ENCODE measurements around the gene SLC7A14.
A peak's percentile ranks its signal among the peaks of the same experiment; 100 is the strongest.

Gene SLC7A14

DNA sequence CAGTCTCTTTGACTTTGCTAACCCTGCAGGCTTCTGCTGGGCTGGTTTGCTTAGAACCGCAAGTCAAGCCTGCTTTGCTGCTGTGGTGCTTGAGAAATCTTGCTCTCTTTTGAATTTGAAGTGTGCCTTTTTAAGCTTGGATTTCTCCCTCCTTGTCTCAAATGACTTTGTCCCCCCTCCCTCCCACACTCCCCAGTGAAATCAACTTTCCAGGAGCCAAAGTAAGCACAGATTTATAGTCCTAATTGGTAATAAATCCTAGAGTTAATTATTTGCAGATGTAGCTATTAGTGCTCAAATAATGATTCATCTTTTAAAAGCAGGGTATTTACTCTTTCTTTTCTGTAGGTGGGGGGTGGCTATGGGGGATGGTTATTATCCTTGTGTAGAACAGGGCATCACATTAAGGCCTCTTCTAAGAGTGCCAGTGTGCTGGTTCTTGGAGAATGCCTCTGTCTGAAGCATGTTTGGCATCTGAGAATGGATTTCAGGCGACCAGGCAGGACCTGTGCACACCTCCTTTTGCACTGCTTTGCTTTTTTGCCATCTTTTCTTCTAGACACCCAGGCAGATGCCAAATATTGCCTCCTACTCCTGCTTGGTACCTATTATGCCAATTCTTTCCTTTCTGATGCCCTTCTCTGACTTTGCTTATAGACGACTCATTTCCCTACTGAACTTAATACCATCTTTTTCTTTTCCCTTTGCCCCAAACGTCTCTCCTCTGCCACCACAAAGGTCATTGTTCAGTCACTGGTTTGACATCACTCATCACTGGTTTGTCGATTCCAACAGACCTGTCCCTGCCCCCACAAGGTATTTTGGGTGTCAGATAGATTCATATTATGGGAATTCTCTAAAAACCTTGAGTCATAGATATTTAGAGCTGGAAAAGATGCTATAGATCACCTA, 116.5 kb downstream of the SLC7A14 start:
- DNase-seq: peak; percentile 98

DNA sequence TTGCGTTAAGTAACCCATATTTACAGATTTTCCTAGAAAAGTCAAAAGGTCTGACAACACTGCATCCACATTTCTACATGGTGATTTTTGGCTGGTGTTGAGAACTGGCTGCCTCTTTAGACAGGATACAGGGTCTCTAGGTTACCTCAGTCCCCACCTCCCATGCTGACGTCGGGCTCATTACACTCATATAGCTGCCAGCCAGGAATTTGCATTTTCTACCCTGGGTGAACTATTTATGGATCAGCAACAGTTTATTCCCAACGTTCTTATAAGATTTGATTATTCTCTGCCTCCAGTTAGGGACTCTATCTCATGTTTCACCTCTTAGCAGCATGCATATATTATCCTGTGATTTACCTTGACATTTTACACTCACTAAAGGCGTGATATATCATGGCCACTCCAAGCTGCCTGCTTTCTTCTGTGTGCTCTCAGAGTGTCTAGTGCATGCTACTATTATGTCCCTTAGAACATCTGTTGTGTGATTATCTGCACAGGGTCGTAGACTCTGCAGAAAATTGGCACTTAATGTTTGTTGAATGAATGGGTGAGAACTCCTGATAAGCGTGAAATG, 118.2 kb downstream of the SLC7A14 start:
- DNase-seq: no peak

DNA sequence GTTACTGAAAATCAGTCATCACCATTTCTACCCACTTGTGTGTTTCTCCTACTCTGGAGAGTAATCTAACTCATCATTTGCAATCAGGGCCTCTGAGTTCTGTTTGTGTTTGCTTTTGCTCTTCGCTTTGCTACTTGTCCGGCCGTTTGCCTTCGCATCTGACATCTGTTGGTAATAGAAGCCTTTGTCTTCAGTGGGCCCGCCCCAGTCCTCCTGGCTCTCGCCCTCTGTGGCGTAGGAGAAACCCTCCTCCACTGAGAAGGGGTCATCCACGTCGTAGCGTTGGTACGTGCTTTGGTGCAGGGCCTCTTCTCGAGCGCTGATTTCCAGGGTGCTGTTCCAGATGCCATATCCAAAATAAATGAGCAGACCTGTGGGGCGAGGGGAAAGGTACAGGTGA, 118.9 kb downstream of the SLC7A14 start:
- no peak for DNase-seq

DNA sequence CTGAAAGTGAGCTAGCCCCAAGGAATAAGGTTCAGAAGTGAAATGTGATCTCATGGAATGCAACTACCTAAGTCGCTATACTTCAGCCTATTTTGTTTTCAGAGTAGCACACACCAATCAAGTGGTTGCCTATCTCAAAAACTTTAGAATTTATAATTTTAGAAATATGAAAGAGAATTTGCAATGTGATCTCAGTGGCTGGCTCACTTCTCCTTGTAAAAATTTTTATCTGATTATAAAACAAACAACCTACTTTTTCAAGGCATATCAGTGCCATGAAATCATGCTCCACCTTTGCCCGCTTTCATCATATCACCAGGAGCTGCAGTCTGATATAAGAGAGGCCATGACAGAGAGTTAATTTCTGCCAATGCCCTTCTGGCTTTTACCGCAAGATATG, 119.9 kb downstream of the SLC7A14 start:
- no peak for DNase-seq

GRCh38 chr3:170463011-170463410, 122.9 kb downstream of the SLC7A14 start:
- no peak for DNase-seq

- no peak for DNase-seq
These were observed 127.6 kb downstream of the SLC7A14 start for GRCh38 chr3:170458285-170458684.

DNA sequence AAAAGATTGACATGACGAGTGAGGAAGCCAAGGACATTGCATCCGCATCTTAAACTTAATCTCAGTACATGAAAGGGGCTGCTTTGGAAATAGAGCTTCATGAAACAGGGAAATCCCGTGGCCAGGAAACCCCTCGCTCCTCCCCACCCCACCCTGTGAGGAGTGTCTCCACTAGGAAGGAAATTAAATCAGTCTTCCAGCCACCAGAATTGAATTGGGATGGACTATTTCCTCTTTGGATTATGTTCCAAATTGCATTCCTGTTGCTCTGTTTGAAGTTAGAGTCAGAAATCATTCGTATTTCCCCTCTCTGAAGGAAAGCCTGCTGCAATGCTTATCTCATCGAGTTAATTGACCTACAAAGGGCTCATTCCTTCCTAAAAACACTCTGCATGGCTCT, 131.4 kb downstream of the SLC7A14 start:
- DNase-seq: no peak

DNA sequence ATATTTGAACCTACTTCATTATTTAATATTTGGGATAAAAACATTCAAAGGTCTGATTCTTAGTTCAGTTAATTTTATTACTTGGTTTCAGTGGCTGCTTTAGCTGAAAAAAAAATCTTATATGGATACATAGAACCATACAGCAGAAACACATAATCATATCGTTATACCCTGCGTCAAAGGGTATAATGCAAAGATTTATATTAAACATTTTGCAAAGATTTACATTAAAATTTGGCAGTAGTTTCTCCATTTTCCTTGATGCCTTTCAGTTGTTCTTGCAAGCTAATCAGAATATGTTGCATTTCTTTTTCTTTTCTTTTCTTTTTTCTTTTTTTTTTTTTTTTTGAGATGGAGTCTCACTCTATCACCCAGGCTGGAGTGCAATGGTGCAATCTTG, 135.8 kb downstream of the SLC7A14 start:
- DNase-seq: no peak

DNA sequence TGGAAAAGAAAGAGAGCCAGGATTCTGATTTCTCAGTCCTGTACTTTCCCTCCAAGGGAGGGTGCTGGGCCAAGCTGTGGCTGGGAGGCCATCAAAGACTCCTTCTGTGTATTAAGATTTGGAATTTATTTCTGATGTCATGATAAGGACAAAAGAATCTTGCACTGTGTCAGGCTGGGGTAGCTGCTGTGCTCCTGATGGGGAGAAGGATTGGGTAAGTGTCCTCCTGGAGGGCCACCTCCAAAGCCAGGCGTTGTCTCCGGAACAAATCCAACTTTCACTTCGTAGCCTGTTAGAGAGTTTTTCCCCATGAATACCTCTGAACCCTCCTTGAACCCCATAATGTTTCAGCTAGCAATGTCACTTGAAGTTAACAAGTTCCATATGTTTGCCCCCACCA, 137.3 kb downstream of the SLC7A14 start:
- peak; percentile 40 for DNase-seq

GRCh38 chr3:170443457-170443856, 142.4 kb downstream of the SLC7A14 start:
- no peak for DNase-seq

GRCh38 chr3:170442947-170443346, 142.9 kb downstream of the SLC7A14 start:
- DNase-seq: no peak

GRCh38 chr3:170441412-170441811, 144.5 kb downstream of the SLC7A14 start:
- DNase-seq: no peak

GRCh38 chr3:170440344-170440743, 145.5 kb downstream of the SLC7A14 start:
- no peak for DNase-seq

GRCh38 chr3:170438836-170439235, 147.0 kb downstream of the SLC7A14 start:
- no peak for DNase-seq

GRCh38 chr3:170437696-170438407, 148.0 kb downstream of the SLC7A14 start:
- no peak for DNase-seq

- no peak for DNase-seq
These were observed 148.7 kb downstream of the SLC7A14 start for GRCh38 chr3:170437176-170437575.

- no peak for DNase-seq
These were observed 149.2 kb downstream of the SLC7A14 start for GRCh38 chr3:170436697-170437096.

DNA sequence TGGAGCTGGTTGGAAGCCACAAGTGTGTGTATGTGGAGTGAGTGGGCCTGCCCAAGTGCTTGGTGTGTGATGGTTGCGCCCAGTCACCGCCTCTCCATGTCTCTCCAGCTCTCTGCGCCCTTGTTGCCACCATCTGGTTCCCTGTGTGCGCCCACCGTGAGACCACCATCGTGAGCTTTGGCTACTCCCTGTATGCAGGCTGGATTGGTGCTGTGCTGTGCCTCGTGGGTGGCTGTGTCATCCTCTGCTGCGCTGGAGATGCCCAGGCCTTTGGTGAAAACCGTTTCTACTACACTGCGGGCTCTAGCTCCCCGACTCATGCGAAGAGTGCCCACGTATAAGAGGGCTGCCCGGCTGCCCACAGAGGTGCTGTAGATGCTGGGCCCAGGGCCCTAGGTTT, 153.5 kb downstream of the SLC7A14 start:
- no peak for DNase-seq

DNA sequence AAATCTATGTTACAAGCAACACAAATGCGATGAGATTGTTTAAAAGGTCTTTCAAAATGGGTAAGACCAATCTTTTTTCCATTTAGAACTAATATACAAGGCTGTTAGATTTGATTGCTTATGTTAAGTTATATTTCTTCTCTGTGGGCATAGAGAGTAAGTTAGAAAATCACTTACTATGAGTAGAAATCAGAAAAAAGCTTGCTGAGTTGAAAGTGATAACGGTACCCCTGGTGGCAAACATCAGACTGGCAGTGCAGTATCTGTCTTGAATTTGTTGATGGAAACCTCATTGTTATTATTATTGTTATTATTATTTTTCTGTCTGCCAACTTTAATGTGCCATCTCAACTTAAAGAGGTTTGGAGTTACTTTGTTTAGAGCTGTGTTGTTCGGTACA, 154.8 kb downstream of the SLC7A14 start:
- no peak for DNase-seq

DNA sequence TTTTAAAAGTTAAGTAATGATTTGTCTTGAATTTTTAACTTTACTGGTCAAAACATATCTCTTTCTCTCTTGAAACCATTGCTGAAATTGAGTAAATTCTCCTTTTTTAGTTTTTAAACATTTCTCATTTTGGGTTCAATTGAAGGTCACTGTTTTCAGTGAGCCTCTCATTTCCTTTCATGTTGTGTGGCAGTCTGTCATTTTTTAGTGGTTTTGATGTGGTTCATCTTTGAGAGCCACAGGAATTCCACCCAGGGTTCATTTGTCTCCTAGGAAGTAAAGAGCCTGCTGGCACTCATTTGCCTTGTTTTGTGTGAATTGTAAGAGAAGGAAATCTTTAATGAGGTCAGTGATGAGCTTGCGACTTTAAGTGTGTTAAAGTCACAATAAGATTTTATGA, 156.8 kb downstream of the SLC7A14 start:
- DNase-seq: peak; percentile 85

DNA sequence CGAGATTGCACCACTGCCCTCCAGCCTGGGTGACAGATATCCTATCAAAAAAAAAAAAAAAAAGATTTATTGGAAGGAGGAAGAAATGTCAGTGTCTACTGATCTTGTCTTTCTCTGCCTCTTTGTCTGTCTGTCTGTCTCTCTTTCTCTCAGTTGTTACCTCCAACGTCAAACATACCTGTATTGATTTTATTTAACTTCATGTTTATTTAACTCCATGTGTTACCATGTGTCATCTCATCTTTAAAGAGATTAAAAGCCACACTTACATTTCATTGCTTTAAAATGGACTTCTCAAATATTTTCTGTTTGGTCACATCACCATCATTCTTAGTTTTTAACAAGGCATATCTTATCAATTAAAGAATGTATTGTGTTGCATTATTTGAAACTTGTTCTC, 157.8 kb downstream of the SLC7A14 start:
- DNase-seq: no peak

GRCh38 chr3:170426240-170426797, 159.6 kb downstream of the SLC7A14 start:
- no peak for DNase-seq
